ENCODE data around the gene HRK. TPM values are rescaled to one million over a fixed set of nuclear protein-coding genes. Genes with fewer than 3 reads are reported as not detected.

Gene HRK
- total and polyA plus RNA-seq, 9 of the 15 experiments (the other 6 are each of a cell fraction or from before 2014, with no cell fraction given): 0.01 to 0.05 (median 0.04) TPM; not detected in 6

Other genes starting within 250 kb of the HRK start
- 11.9 and 15.2 TPM in 2 replicates for gene SPRING1, start 143.4 kb downstream of the HRK start, total RNA-seq (2014; rRNA removed)
- gene SPRING1, start 143.4 kb downstream of the HRK start, total RNA-seq (2014; rRNA removed; fragmentation: Illumina TruSeq; extraction: Trizol): 7.0 and 7.9 TPM in 2 replicates
- 8.8 and 8.9 TPM in 2 replicates for gene SPRING1, start 143.4 kb downstream of the HRK start, total RNA-seq (2015; rRNA removed; fragmentation: Illumina TruSeq; extraction: Trizol)
- gene SPRING1, start 143.4 kb downstream of the HRK start, total RNA-seq (2021): 19.1 and 20.0 TPM in 2 replicates
- gene SPRING1, start 143.4 kb downstream of the HRK start, polyA plus RNA-seq (2011; rRNA removed): 8.0 TPM in 2 replicates
- gene SPRING1, start 143.4 kb downstream of the HRK start, polyA plus RNA-seq (2014; fragmentation: Illumina TruSeq; extraction: Trizol): 8.0 and 11.1 TPM in 2 replicates
- 1 to 10 TPM; 1.1 to 1.9 TPM for gene SPRING1, start 143.4 kb downstream of the HRK start, polyA plus RNA-seq (2014; fragmentation: Nextera tagmentation; extraction: Ambion mirVana)
- 6.3 and 9.1 TPM in 2 replicates for gene SPRING1, start 143.4 kb downstream of the HRK start, polyA plus RNA-seq (2014; rRNA removed)
- gene RNFT2, start 143.1 kb downstream of the HRK start, total RNA-seq (2014; rRNA removed): 7.9 and 9.8 TPM in 2 replicates
- gene RNFT2, start 143.1 kb downstream of the HRK start, total RNA-seq (2014; rRNA removed; fragmentation: Illumina TruSeq; extraction: Trizol): 9.5 and 10.5 TPM in 2 replicates
- 11.3 and 12.0 TPM in 2 replicates for gene RNFT2, start 143.1 kb downstream of the HRK start, total RNA-seq (2015; rRNA removed; fragmentation: Illumina TruSeq; extraction: Trizol)
- gene RNFT2, start 143.1 kb downstream of the HRK start, total RNA-seq (2021): 23.5 and 26.3 TPM in 2 replicates
- gene RNFT2, start 143.1 kb downstream of the HRK start, polyA plus RNA-seq (2011; rRNA removed): 8.5 and 14.1 TPM in 2 replicates
- 3.5 and 3.6 TPM in 2 replicates for gene RNFT2, start 143.1 kb downstream of the HRK start, polyA plus RNA-seq (2014; fragmentation: Illumina TruSeq; extraction: Trizol)
- gene RNFT2, start 143.1 kb downstream of the HRK start, polyA plus RNA-seq (2014; fragmentation: Nextera tagmentation; extraction: Ambion mirVana): 10 to 100 TPM in 1 of 2 experiments, 1 to 10 TPM in 1; 7.1 to 17.3 TPM
- gene RNFT2, start 143.1 kb downstream of the HRK start, polyA plus RNA-seq (2014; rRNA removed): 10.0 and 11.9 TPM in 2 replicates
- 6.7 and 7.0 TPM in 2 replicates for gene FBXW8, start 29.5 kb upstream of the HRK start, total RNA-seq (2014; rRNA removed)
- gene FBXW8, start 29.5 kb upstream of the HRK start, total RNA-seq (2014; rRNA removed; fragmentation: Illumina TruSeq; extraction: Trizol): 2.7 and 3.9 TPM in 2 replicates
- gene FBXW8, start 29.5 kb upstream of the HRK start, total RNA-seq (2015; rRNA removed; fragmentation: Illumina TruSeq; extraction: Trizol): 4.0 and 4.1 TPM in 2 replicates
- gene FBXW8, start 29.5 kb upstream of the HRK start, total RNA-seq (2021): 8.1 and 8.3 TPM in 2 replicates
- 6.7 and 9.7 TPM in 2 replicates for gene FBXW8, start 29.5 kb upstream of the HRK start, polyA plus RNA-seq (2011; rRNA removed)
- 4.8 and 6.2 TPM in 2 replicates for gene FBXW8, start 29.5 kb upstream of the HRK start, polyA plus RNA-seq (2014; fragmentation: Illumina TruSeq; extraction: Trizol)
- under 1 TPM; 0.58 to 0.69 TPM for gene FBXW8, start 29.5 kb upstream of the HRK start, polyA plus RNA-seq (2014; fragmentation: Nextera tagmentation; extraction: Ambion mirVana)
- gene FBXW8, start 29.5 kb upstream of the HRK start, polyA plus RNA-seq (2014; rRNA removed): 3.6 and 4.4 TPM in 2 replicates
- gene TESC, start 218.0 kb upstream of the HRK start, total RNA-seq (2014; rRNA removed): 25.2 and 30.4 TPM in 2 replicates
- gene TESC, start 218.0 kb upstream of the HRK start, total RNA-seq (2014; rRNA removed; fragmentation: Illumina TruSeq; extraction: Trizol): 11.5 and 13.4 TPM in 2 replicates
- 11.6 and 12.6 TPM in 2 replicates for gene TESC, start 218.0 kb upstream of the HRK start, total RNA-seq (2015; rRNA removed; fragmentation: Illumina TruSeq; extraction: Trizol)
- gene TESC, start 218.0 kb upstream of the HRK start, total RNA-seq (2021): 28.9 and 31.6 TPM in 2 replicates
- gene TESC, start 218.0 kb upstream of the HRK start, polyA plus RNA-seq (2011; rRNA removed): 21.7 and 25.3 TPM in 2 replicates
- gene TESC, start 218.0 kb upstream of the HRK start, polyA plus RNA-seq (2014; fragmentation: Illumina TruSeq; extraction: Trizol): 17.8 and 20.7 TPM in 2 replicates
- gene TESC, start 218.0 kb upstream of the HRK start, polyA plus RNA-seq (2014; fragmentation: Nextera tagmentation; extraction: Ambion mirVana): 1 to 10 TPM in 1 of 2 experiments, under 1 TPM in 1; 0.96 to 2.0 TPM
- gene TESC, start 218.0 kb upstream of the HRK start, polyA plus RNA-seq (2014; rRNA removed): 31.8 and 32.9 TPM in 2 replicates